IPS-NIHi11 (cell line): ENCODE data around the gene FAR1.

ENCODE experiments used
- DNase-seq: peaks from one replicate; pipeline ENCODE4 v3.0.0; 2012; ENCODE audit warnings: mixed read lengths, low spot score

Gene FAR1

DNA sequence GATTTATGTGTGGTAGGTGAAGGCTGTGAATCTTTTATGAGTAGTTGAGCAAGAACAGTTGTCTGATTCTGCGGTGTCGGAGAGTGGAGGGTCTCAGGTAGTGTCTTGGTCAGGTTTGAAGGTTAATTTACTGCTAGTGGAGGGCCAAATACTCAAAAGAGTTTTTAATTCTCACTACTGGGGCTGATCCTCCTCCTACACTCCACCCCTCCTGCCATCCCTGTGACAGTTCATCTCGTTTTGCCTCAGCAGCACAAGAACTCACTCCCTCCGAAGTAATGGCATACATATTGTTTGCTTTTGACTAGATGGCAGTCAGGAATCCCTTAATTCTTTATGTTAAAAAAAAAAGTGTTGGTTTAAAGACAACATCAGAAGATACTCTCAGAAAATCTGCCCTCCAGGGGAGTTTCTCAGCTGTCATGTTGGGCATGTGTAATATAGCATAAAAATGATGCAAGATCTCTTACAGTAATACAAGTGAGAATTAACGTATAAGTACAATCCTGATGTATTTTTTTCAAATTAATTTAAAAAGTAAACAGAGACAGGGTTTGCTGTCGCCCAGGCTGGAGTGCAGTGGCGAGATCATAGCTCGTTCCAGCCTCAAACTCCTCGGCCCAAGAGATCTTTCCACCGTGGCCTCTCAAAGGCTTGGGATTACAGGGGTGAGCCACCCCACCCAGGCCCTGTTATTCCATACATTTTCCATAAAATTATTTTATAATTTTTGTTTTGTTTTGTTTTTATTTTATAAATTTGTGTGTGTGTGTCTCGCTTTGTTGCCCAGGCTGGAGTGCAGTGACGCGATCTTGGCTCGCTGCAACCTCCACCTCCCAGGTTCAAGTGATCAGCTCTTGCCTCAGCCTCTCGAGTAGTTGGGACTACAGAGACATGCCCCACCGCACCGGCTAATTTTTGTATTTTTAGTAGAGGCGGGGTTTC is 1.3 kb downstream of the FAR1 start:
- no peak for DNase-seq

DNA sequence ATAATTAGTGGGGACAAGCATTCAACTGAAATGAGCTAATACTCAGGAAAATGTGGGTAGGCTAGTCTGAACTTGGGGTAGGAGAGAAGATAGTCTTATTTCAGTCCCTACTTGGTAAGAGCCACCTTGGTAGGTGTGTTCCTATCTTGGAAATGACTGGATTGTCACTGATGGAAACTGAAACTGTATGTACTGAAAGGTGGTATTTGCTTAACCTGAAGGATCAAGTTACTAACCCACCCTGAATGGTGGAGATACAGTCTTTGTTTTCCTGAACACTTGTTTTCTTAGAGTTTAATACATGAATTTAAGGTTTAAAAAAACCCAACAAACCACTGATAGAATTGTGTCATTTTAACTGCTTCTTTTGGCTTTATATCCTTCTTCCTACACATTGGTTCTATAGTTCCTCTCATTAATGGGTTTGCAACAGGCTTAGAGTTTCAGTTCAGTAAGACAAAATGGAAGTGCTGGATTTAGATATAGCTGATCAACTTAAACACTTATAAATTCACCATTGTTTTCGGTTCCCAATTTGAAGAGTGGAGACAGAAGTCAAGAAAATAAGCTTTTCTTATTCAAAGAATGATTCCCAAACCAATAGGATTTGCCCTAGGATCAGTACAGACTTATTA is 4.2 kb downstream of the FAR1 start:
- no peak for DNase-seq

DNA sequence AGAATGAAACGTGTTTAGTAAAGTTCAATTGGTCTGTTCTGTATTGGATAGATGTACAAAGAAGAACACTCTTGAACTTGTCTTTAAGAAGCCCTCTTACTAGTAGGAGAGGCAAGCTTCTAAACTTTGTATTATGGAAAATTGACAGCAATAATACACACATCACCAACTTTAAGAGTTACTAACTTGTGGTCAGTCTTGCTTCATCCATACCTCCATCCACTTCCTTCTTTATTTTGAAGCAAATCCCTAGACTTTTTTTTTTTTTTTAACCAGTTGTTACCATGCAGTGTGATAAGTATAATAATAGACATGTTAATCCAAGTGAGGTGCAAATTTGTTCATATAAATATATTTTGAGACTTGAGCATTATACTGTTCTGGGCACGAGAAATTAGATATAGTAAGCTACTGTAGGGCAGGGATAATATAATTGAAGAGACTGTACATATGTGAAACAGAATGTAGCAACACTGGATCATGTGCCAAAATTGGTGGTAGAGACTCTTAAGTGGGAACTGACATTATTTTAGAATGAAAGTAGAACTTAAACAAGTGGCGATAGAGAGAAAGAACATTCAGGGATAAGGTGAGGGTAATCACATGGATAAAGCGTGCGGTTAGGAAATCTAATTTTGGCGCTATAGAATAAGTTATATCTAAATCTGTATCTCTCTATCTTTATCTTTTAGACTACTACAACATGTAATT is 6.5 kb downstream of the FAR1 start:
- no peak for DNase-seq

DNA sequence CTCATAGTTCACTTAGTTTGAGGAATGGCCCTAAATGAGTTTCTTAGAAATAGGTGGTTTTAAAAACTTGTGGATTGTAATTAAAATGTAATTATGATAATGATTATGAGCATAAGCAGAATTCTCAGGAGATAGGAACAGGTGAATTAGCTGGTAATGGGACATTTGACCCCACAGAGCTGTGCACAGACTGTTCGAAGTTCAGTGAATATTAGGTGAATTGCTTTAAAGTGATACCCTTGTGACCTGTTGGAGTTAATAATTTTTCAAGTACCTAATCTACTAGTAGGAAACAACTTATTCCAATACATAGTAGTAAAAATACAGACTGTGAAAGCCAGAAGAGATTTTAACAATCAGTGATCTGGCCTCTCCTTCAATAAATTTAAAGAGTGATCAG is 8.1 kb downstream of the FAR1 start:
- no peak for DNase-seq

DNA sequence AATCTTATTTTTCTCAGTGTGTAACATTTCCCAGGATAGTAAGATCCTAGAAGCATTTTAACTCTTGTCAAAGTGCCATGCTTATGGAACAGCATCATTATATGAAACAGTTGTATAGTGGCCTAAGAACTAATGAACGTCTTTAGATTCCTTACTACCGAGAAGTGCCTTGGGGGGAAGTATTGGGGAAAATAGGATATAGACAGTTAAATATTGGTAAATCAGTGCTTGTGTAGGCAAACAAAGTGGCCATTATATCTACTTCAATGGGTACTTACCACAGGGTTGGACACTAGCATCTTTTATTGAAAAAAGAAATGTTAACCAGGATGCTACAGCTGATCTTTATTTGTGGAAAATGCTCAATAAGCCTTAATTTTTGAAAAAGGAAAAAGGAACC is 11.3 kb downstream of the FAR1 start:
- no peak for DNase-seq

DNA sequence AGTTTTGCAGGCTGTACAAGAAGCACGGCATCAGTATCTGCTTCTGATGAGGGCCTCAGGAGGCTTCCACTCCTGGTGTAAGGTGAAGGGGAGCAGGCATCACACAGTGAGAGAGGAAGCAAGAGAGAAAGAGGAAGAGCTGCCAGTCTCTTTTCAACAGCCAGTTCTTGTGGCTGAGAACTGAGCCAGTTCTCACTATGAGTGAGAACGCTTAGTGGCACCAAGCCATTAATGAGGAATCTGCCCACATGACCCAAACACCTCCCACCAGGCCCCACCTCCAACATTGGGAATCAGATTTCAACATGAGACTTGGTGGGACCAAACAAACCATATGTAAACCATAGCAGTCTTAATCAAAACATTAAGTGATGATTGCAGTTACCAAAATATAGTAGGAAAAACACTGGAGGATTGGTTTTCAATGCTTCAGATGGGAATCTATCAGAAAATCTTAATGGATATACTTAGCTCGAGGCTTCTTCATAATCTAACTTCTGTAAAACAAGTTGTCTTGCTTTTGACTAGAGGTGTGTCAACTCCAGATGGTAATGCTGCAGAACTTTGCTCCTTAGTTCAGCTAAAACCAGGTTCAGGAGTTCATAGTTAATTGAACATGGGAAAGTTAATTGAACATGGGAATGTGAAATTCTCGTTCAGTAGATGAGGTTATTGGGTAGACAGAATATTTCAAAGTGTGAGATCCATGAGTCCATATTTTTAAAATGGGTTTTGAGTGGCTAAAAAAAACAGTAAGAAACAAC is 12.2 kb downstream of the FAR1 start:
- no peak for DNase-seq

DNA sequence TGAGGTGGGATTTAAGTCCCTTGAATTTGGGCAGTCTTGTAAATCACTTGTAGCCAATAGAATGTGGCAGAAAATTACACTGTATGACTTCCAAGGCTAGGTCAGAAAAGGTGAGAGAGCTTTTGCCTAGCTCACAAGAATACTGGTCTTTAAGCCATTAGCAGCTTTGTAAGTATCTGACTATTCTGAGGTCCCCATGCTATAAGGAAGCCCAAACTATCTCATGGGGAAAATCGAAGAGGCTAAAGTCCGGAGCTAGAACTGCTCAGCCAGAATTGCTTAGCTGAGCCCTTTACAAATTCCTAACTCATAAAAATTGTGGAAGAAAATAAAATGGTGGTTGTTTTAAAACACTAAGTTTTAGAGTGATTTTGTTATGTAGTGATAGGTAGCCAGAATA is 13.0 kb downstream of the FAR1 start:
- DNase-seq, result no peak

DNA sequence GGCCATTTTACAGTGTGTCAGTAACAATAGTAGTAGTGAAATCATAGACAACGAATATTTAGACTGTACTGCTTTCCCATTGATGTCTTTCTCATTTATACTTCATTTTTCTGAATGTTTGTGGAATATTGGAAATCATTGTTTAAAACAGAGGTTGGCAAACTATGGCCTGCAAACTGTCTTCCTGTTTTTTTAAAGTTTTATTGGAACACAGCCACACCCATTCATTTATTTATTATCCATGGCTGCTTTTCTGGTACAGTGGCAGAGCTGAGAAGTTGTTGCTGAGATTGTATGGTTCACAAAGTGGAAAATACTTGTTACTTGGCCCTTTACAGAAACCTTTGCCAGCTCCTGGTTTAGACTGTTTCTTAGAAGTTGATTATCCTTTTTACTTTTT is 13.7 kb downstream of the FAR1 start:
- DNase-seq, result no peak

DNA sequence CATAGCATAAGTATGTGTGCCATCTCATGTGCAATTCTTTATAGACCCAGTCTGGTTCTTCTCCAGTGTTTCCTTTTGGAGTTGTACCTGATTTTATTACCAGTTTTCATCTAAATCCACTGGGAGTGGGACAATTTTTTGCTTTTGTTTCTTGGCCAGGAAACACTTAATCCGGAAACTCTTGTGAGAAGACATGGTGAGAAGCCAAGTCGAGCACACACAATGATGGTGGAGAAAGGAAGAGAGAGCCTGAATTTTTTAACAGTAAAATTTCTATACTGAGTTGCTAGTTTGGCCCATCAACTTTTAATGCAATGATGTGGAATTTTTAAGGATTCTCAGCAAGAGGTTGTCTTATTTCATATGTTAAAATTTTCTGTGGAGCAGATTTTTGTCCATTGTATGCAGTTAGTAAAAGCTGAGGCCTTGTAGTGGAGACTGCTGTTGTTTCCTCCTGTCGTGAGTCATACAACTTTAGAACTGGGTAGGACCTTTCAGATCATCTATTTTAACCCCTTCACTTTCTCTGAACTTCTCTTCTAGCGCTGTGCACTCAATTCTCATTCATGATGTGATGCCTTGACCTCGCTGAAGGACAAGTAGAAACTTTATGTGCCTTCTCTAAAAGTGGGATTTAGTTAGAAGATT is 17.1 kb downstream of the FAR1 start:
- no peak for DNase-seq

DNA sequence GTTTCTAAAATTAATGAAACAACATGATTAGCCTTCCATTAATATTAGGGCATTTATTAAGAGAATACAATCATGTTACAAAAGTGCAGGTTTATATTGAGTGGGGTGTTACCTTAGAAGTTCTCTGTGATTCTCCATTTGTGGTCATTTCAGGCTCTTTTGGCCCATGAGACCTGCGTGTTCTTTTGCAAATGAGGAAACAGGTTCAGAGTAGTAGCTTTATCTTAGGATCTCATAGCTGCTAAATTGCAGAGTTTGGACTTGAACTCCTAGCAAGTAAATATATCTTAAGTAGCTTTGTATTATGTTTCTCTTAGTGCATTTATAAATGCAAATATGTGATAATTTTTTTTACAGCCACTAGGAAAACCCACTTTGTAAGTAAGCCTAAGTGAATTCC is 18.3 kb downstream of the FAR1 start:
- DNase-seq, result no peak

DNA sequence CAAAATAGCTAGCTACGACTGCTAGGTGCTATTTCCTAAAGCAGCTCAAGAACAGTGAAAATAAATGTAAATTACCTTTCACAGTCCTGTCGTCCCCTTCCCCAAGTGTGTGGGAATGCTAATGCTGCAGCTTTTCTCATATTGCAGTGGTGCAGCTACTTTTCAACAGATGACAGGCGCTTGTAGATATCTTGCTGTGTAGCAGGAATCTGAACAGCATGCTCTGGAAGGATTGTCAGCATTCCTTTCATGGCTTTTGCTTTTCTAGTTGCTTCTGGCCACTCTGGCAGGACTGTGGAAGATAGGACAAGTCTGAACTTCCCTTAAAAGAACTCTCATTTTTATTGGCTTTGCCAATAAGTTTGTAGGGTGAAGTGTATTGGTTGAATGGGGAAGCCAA is 18.8 kb downstream of the FAR1 start:
- DNase-seq, result no peak

DNA sequence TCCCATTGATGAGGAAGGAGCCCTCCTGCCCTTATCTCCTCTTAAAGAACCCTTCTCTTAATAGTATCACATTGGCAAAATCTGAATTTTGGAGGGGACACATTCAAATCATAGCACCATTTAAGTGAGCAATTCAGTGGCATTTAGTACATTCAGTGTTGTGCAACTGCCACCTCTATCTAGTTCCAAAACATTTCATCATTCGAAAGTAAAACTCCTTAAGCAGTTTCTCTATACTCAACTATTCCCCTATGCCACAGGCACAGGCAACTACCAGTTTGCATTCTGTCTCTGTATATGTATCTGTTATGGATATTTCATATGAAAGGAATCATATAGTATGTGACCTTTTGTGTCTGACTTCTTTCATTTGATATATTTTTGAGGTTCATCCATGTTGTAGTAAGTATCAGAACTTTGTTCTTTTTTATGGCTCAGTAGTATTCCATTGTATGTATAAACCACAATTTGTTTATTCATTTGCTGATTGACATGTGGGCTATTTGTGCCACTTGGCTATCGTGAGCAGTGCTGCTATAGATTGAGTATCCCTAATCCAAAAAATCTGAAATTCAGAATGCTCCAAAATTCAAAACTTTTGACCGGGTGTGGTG is 22.9 kb downstream of the FAR1 start:
- DNase-seq, result no peak

DNA sequence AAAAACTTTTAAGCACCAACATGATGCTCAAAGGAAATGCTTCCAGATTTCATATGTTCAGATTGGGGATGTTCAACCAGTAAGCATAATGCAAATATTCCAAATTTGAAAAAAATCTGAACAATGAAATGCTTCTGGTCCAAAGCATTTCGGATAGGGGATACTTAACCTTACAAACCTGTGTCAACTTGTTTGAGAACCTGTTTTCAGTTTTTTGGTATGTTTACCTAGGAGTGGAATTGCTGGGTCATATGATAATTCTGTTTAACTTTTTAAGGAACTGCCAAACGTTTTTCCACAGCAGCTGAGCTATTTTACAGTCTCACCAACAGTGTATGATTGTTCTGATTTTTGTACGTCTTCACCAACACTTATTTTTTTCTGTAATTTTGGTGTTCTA is 23.7 kb downstream of the FAR1 start:
- no peak for DNase-seq

DNA sequence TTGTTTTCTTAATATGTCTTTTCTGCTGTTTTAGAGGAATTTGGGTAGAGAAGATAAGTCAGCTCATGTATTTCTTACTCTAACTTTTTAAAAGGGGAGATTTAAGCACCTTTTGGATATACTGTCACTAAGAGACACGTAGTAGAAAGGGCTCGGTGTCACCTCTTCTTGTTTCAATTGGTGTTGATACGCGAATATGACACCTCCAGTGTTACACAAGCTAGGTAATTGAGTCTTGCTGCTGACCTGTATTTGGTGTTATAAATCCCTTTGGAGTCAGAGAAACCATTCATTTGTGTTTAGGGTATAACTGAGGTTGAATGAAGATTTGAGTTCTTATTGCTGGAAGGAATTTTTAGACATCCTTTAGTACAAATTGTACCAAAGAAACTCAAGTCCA is 25.6 kb downstream of the FAR1 start:
- DNase-seq, result no peak

DNA sequence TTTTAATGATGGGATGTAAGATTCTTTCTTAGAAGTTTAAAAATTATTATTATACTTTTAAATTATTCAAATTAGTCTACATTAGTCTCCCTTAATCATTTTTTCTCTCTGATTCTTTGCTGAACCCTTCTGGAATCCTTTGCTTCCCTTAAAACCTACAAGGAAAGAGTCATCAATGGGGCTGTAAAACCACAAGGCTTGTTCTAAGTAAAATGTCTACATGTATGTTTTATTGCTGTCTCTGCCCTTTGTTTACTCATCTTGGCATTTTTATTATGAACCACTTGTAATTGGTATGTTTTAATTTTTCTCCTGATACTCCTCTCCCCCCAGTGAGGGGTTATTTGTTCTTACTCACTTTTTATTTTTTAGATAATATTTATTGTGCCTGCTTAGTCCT is 27.4 kb downstream of the FAR1 start:
- no peak for DNase-seq

DNA sequence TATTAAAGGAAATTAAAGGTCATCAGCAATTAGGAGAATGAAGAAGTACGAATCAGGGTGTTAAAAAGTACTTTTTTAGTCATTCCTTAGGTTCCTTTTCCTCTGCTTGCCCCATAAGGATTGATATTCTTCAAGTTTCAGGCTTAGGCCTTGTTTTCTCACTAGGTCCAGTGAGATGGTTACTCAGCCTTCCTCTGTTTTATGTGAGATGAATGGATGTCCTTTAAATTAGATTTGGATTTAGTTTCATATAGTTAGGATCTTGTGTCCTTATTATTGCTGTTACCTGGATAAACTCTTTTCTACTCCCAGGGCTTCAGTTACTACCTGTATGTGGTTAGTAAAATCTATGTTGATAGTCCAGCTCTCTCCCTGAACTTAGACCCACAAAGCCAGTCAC is 29.2 kb downstream of the FAR1 start:
- no peak for DNase-seq

DNA sequence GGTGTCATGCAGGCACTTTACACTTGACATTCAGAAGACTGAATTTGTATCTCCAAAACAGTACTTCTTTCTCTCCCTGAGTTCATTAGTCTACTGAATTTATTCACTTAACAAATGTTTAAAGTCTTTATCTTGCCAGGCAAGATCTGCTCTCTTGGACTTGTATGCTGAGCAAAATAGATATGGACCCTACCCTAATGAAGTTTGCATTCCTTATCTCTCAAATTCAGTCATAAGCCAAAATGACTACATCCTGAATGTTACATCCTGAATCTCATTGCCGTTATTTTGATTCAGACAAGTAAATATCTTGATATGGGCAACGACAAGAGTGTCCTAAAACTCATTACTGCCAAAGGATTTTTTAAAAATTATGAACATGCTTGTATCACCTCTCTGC is 29.7 kb downstream of the FAR1 start:
- no peak for DNase-seq

DNA sequence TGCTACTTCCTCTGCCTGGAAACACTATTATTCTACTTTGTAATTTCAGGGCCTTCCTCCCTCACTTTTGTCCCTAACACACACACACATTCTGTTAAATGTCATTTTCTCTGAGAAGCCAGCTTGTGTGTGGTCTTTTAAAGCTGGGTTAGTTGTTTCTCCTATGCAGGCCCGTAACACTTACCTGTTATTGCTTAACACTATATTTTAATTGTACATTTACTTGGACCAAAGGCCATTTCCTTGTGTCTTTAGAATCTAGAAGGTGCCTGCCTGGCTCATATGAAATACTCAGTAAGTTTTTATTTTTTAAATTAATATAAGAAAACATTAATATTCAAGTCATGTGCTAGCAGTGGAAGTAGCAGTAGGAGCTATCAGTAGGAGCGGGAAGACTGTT is 30.6 kb downstream of the FAR1 start:
- no peak for DNase-seq

DNA sequence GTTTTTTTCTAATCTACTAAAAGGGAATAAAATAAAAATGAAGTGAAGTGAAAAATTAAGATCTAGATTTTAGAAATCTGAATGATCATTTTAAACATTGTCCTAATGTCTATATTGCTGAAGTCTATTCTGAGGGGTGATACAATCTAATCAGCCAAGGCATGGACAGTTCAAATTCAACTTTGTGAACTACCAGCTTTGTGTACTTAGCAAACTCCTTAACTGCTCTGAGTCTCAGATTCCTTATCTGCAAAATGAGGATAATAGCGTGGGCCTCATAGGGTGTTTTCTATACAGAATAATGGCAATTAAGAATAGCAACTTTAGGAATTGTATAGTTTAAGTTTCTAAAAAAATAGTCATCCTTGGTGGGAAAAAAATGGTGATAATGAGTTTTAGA is 31.4 kb downstream of the FAR1 start:
- no peak for DNase-seq

DNA sequence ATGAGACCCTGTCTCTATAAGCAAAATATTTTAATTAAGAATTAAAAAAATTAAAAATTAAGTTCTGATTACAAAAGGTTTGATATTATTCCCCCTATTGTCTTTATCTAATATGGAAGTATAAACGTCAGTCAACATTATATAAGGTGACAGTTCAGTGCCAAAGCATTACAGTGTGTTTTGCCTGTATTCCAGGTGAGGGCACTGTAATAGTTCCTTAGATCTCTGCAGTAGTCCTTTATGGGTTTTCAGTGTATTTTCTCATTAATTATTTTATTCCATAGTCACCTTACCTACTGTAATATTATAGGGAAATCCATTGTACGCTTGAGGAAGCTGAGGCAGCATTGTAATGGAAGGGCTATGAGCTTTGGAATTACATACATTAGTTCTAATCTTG is 33.0 kb downstream of the FAR1 start:
- no peak for DNase-seq

DNA sequence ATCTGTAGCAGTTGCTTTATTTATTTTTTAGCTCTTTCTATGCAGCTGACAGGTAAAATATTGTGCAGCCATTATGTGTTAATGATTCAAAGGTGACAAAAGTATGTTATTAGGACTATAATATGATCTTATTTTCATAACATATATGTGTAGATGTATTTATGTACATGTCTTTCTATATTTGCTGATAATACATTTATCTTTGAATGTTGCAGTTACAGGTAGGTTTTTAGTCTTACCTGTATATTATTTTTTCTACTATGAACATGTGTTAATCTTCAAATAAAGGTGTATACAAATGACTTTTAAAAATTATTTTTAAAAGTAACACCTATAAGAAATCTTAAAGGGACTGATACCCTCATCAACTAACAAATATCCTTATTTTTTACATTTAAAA is 33.6 kb downstream of the FAR1 start:
- DNase-seq, result no peak
